ENCODE data around the gene CNGA2.

GRCh38 chrX:151711787-151712186, 22.8 kb upstream of the CNGA2 start:
- TF ChIP-seq EP300 (IDR thresholded peaks at IDR 0.05) = no peak
- no peak for TF ChIP-seq CTCF (IDR thresholded peaks at IDR 0.05)
- TF ChIP-seq POLR2A (IDR thresholded peaks at IDR 0.05) = no peak

All from gastroesophageal sphincter (tissue), 3 donors.